ENCODE measurements around the gene ZFP36. TPM values are rescaled to one million over a fixed set of nuclear protein-coding genes. Genes with fewer than 3 reads are reported as not detected.
A peak's percentile ranks its signal among the peaks of the same experiment; 100 is the strongest.

Gene ZFP36
- total RNA-seq, 6 experiments from 2014 or later = 30.9 to 81.6 (median 68.5) TPM

DNA sequence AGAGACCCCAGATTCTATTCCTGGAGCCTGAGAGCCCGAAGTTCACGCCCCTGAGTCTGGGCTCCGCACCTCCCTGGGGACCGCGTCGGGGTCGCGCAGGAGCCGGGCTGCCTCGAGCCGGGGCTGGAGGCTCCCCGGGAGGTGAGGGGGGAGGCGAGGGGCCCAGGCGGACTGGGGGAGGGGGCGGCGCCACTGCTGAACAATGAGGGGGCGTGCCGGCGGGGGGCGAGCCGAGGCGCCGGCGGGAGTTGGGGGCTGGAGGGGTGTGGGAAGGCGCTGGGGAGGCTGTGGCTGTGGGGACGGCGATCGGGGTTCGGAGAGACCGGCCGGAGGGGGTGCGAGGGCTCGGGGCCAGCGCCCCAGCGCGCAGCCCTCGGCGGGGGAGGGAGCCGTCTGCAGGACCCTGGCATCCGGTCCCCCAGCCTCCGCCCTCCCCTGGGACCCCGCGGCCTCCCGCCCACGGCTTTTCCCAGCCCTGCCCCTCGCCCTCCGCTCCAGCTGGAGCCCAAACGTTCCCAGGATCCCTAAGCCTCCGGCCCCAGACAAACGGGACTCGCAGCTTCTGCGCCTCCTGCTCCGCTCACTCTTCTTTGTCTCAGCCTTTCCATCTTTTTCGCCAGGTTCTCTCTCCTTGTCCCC lies 6.7 kb downstream of the ZFP36 start:
- no peak for TF ChIP-seq CTCF (IDR thresholded peaks at IDR 0.05)
- DNase-seq = no peak
- peaks cover 41% of the 10 kb centered on the region for H3K27me3 Mint-ChIP-seq (ENCODE audit: insufficient read depth)
- peaks cover 18% of the 10 kb centered on the region for H3K9me3 Mint-ChIP-seq
- peaks cover 48% of the 10 kb centered on the region for H3K4me1 Mint-ChIP-seq (ENCODE audit: low read depth)
- peaks cover 14% of the 10 kb centered on the region for H3K36me3 Mint-ChIP-seq (ENCODE audit: low read depth)
- peak overlapping the region; percentile 92 for H3K27ac Mint-ChIP-seq
- peak overlapping the region; percentile 98 for H3K4me3 Mint-ChIP-seq

- peak; percentile 50; the same call in 1 of the 2 replicates for TF ChIP-seq CTCF (IDR thresholded peaks at IDR 0.05)
- H3K4me3 Mint-ChIP-seq = peak overlapping the region; percentile 98
- peak overlapping the region; percentile 92 for H3K27ac Mint-ChIP-seq
- H3K36me3 Mint-ChIP-seq (ENCODE audit: low read depth) = peaks cover 9% of the 10 kb centered on the region
- H3K9me3 Mint-ChIP-seq = peaks cover 18% of the 10 kb centered on the region
- DNase-seq = no peak
- peaks cover 35% of the 10 kb centered on the region for H3K27me3 Mint-ChIP-seq (ENCODE audit: insufficient read depth)
- H3K4me1 Mint-ChIP-seq (ENCODE audit: low read depth) = peaks cover 41% of the 10 kb centered on the region
These were observed 7.4 kb downstream of the ZFP36 start for GRCh38 chr19:39413911-39414608.

DNA sequence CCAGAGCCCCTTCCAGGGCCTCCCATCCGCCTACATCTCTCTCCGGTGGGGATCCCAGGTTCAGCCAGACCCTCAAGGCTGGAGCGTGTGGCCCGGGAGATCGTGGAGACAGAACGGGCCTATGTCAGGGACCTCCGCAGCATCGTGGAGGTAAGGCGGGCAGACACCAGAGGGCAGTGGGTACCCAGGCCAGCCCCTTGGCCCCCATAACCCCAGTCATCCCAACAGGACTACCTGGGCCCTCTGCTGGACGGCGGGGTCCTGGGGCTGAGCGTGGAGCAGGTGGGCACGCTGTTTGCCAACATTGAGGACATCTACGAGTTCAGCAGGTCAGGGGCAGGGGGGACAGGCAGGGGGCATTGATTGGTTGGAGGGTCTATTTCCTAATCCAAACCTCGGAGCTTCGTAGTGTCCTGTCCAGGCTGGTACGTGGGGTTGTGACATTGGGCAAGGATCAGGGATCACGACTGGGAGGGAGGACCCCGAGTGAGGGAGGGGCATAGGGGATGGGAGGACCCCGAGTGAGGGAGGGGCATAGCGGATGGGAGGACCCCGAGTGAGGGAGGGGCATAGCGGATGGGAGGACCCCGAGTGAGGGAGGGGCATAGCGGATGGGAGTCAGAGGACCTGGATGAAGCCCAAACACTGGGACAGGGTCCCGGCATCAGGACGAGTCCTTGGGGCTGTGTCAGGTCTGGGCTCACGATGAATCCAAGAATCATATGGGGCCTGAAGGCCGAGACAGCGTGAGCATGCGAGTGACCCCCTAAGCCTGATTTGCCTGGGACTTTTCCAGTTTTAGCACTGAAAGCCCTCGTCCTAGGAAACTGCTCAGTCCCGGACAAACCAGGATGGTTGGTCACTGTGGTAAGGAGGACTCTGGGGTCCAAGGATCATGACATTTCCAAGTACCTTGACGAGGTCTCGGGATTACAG lies 8.7 kb downstream of the ZFP36 start:
- peaks cover 36% of the 10 kb centered on the region for H3K4me1 Mint-ChIP-seq (ENCODE audit: low read depth)
- peaks cover 11% of the 10 kb centered on the region for H3K36me3 Mint-ChIP-seq (ENCODE audit: low read depth)
- H3K27me3 Mint-ChIP-seq (ENCODE audit: insufficient read depth) = peaks cover 25% of the 10 kb centered on the region
- no peak overlapping the region; the same call in 1 of the 2 replicates for H3K27ac Mint-ChIP-seq
- peak; percentile 40 for TF ChIP-seq CTCF (IDR thresholded peaks at IDR 0.05)
- no peak for DNase-seq
- H3K4me3 Mint-ChIP-seq = peak overlapping the region; percentile 98
- H3K9me3 Mint-ChIP-seq = peaks cover 18% of the 10 kb centered on the region

DNA sequence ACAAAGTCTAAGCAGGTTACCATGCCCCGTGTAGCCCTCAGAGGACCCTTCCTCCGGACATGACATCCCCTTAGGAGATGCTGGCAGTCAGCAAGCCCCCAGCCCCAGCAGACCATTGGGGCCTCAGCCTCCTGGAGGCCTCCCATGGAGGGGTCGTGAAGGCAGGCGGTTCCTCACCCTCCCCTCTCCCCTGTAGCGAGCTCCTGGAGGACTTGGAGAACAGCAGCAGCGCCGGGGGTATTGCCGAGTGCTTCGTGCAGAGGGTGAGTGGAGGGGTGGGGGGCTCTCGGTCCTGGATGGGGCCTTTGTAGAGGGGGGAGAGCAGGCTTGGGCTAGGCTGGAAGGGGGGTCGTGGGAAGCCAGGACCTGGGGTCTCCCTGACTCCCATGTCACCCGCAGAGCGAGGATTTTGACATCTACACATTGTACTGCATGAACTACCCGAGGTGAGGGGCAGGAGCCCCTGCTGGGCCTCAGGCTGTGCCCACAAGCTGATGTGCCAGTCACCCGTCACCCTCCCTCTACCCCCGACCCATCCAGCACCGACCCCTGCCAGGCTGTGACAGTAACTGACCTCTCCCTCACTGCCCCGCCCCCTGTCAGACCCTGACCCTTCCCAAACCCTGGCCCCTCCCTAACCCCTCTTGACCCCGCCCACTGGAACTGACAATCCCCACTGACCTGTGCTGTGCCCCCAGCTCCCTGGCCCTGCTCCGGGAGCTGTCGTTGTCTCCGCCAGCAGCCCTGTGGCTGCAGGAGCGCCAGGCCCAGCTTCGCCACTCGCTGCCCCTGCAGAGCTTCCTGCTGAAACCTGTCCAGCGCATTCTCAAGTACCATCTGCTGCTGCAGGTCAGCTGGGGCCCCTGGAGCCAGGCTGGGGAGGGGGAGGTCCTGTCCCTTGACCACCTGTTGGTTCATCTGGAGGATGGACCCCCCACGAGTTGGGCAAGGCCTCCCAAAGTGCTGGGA lies 9.8 kb downstream of the ZFP36 start:
- H3K27ac Mint-ChIP-seq = no peak overlapping the region
- H3K9me3 Mint-ChIP-seq = peaks cover 8% of the 10 kb centered on the region
- H3K4me1 Mint-ChIP-seq (ENCODE audit: low read depth) = peaks cover 25% of the 10 kb centered on the region
- H3K36me3 Mint-ChIP-seq (ENCODE audit: low read depth) = peaks cover 11% of the 10 kb centered on the region
- DNase-seq = no peak
- H3K27me3 Mint-ChIP-seq (ENCODE audit: insufficient read depth) = peaks cover 14% of the 10 kb centered on the region
- no peak for TF ChIP-seq CTCF (IDR thresholded peaks at IDR 0.05)
- H3K4me3 Mint-ChIP-seq = no peak overlapping the region

All from HFFc6 (cell line).